ENCODE measurements around the gene ADAMTS14.

Gene ADAMTS14

GRCh38 chr10:70809011-70809611 lies 136.8 kb downstream of the ADAMTS14 start:
- H3K27ac ChIP-seq, result no peak overlapping the region
- H3K27me3 ChIP-seq (ENCODE audit: insufficient read depth, low read depth, severe bottlenecking), result no peaks in the 10 kb centered on the region
- H3K4me3 ChIP-seq (ENCODE audit: low read depth, low read length), result no peak overlapping the region
- no peak for DNase-seq
- H3K9me3 ChIP-seq (ENCODE audit: severe bottlenecking), result no peaks in the 10 kb centered on the region
- H3K36me3 ChIP-seq, result no peaks in the 10 kb centered on the region
- TF ChIP-seq, protein P1, sequence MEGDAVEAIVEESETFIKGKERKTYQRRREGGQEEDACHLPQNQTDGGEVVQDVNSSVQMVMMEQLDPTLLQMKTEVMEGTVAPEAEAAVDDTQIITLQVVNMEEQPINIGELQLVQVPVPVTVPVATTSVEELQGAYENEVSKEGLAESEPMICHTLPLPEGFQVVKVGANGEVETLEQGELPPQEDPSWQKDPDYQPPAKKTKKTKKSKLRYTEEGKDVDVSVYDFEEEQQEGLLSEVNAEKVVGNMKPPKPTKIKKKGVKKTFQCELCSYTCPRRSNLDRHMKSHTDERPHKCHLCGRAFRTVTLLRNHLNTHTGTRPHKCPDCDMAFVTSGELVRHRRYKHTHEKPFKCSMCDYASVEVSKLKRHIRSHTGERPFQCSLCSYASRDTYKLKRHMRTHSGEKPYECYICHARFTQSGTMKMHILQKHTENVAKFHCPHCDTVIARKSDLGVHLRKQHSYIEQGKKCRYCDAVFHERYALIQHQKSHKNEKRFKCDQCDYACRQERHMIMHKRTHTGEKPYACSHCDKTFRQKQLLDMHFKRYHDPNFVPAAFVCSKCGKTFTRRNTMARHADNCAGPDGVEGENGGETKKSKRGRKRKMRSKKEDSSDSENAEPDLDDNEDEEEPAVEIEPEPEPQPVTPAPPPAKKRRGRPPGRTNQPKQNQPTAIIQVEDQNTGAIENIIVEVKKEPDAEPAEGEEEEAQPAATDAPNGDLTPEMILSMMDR (IDR thresholded peaks at IDR 0.05; ENCODE audit: low read depth, low read length), result no peak

GRCh38 chr10:70809726-70810125 lies 137.4 kb downstream of the ADAMTS14 start:
- TF ChIP-seq, protein P1 (IDR thresholded peaks at IDR 0.05; ENCODE audit: low read depth, low read length), result no peak
- H3K4me3 ChIP-seq (ENCODE audit: low read depth, low read length), result no peak overlapping the region
- no peak for DNase-seq
- no peak overlapping the region for H3K27ac ChIP-seq
- no peaks in the 10 kb centered on the region for H3K9me3 ChIP-seq (ENCODE audit: severe bottlenecking)
- no peaks in the 10 kb centered on the region for H3K27me3 ChIP-seq (ENCODE audit: insufficient read depth, low read depth, severe bottlenecking)
- no peaks in the 10 kb centered on the region for H3K36me3 ChIP-seq

DNA sequence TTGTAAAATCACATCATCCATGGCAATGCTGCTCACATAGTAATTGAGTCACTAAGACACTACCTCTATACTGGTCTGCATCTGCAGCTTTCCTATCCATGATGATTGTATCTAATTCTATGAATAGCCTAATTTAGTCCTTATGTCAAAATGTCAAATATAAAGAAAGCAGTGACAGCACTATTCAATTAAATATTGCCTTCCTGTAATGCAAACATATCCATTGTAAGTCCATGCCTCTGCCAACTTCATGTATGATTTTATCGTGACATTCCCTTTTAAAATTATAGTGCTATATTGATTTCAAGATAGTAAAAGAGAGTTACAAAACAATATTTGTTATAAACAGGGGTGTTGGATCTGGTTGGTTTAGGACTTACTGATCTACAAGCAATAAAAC lies 138.7 kb downstream of the ADAMTS14 start:
- H3K27ac ChIP-seq, result no peak overlapping the region
- H3K4me3 ChIP-seq (ENCODE audit: low read depth, low read length), result no peak overlapping the region
- TF ChIP-seq, protein P1 (IDR thresholded peaks at IDR 0.05; ENCODE audit: low read depth, low read length), result no peak
- H3K36me3 ChIP-seq, result no peaks in the 10 kb centered on the region
- no peak for DNase-seq
- no peaks in the 10 kb centered on the region for H3K9me3 ChIP-seq (ENCODE audit: severe bottlenecking)
- no peaks in the 10 kb centered on the region for H3K27me3 ChIP-seq (ENCODE audit: insufficient read depth, low read depth, severe bottlenecking)

- H3K4me3 ChIP-seq (ENCODE audit: low read depth, low read length), result no peak overlapping the region
- TF ChIP-seq, protein P1 (IDR thresholded peaks at IDR 0.05; ENCODE audit: low read depth, low read length), result no peak
- no peak overlapping the region for H3K27ac ChIP-seq
- no peaks in the 10 kb centered on the region for H3K27me3 ChIP-seq (ENCODE audit: insufficient read depth, low read depth, severe bottlenecking)
- no peak for DNase-seq
- H3K36me3 ChIP-seq, result no peaks in the 10 kb centered on the region
- H3K9me3 ChIP-seq (ENCODE audit: severe bottlenecking), result no peaks in the 10 kb centered on the region
Observed at GRCh38 chr10:70811881-70812280, 139.6 kb downstream of the ADAMTS14 start.

All from WERI-Rb-1 (cell line).